ENCODE results near the gene BTBD16. TPM values are rescaled to one million over a fixed set of nuclear protein-coding genes. Genes with fewer than 3 reads are reported as not detected.

BTBD16 gene
- total RNA-seq, 1 donor from 2014 or later: not detected

DNA sequence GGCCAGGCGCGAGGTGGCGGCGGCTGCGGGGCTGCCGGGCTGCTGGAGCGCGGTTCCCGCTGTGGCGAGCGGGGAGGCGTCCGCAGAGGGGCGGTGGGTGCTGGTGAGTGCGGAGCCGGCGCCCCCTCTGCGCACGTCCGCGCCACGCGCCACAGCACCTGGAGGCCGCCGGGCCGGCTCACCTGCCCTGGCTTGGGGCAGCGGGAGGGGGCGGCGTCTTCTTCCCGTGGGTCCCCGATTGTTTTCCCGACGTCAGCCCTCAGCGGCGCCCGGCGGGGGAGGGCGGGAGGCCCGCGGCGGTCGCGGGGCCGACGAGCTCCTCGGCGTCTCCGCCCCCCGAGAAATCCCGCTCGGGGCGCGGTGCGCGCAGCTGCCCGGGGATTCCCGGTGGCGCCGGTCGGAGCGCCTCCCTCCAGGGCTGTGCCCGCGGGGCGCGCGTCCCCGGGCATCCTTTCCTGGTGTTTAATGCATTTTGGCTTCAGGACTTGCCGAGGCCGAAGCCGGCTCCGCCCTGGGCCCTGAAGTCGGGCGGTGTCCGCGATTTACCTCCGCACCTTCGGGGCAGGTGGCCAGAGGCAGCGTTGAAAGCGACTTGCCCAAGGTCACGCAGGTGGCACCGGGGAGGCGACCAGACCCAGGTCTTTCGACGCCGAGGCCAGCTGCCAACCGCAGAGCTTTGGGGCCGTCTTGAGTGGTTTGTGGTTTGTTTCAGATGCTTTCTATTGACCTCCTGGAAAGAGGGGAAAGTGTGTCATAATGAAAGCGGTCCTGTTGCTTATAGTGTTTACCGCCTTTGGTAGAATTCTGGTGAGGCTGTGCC lies 104.0 kb downstream of the BTBD16 start:
- ATAC-seq (ENCODE audit: poor library complexity): peak; percentile 30
- intact Hi-C loops (cut with DNase I): no loop called here
- DNase-seq: peak; percentile 70

GRCh38 chr10:122375679-122376160 lies 104.6 kb downstream of the BTBD16 start:
- DNase-seq (no peak), ATAC-seq (ENCODE audit: poor library complexity) (no peak)
- intact Hi-C loops (cut with DNase I): no loop called here

DNA sequence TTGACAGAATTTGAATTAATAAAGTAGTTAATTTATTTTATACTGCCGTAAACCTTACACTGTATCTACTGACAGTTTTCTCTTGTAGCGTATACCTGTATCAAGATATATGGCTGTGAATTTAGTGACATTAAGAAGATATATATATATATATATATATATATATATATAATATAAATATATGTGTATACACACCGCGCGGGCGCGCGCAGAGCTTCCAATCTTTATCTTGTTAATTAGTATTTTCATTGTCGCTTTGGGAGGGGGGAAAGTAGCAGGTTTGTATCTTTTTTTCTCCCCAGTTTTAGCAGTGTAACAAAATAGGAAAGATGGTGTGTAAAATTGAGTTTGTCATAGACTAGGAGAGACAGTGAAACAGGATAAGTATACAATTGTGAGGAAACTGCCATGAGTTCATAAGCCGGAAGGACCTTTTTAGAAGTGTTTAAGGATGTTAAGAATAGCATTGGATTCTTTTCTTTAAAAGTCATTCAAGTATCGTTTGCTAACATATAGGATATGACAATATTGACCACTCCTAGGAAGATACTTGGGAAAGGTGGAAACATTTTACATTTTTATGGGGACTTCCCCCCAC lies 105.4 kb downstream of the BTBD16 start:
- intact Hi-C loops (cut with DNase I): no loop called here
- no peak for ATAC-seq (ENCODE audit: poor library complexity)
- no peak for DNase-seq

- no peak for DNase-seq
- no peak for ATAC-seq (ENCODE audit: poor library complexity)
- intact Hi-C loops (cut with DNase I): no loop called here
These were observed 107.9 kb downstream of the BTBD16 start for GRCh38 chr10:122379041-122379440.

DNA sequence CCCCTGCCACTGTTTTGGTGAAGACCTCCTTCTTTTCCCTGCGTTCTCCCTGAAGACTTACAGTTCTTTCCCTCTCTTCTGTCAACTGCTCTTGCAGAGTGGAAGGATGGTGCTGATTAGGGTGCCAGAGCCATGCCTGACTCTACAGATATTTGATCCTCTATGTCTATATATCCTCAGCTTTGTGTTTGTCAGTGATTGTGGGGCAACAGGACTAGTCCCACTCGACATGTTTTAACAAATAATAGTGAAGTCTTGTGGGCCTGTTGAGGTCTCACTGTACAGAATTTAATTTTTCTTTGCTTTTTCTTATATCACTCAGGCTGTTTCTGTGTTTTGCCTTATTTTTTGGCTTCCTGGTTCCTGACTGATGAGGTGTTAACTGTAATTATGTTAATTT lies 108.4 kb downstream of the BTBD16 start:
- intact Hi-C loops (cut with DNase I): no loop called here
- no peak for ATAC-seq (ENCODE audit: poor library complexity)
- no peak for DNase-seq

DNA sequence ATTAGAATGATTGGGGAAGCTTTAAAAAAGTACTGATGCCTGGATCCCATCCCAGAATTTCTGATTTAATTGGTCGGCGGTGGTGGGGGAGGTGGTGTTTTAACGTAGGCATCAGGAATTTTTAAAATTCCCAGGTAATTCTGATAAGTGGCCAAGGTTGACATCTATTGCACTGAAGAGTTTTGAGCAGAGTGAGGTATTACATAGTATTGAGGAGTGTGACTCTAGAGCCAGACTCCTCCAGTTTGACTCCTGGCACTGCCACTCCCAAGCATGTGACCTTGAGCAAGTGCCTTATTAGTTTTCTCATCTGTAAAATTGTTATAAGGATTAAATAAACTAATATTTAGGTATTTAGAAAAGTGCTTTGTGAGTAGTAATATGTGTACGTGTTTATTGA lies 109.6 kb downstream of the BTBD16 start:
- DNase-seq: no peak
- no peak for ATAC-seq (ENCODE audit: poor library complexity)
- intact Hi-C loops (cut with DNase I): no loop called here

DNA sequence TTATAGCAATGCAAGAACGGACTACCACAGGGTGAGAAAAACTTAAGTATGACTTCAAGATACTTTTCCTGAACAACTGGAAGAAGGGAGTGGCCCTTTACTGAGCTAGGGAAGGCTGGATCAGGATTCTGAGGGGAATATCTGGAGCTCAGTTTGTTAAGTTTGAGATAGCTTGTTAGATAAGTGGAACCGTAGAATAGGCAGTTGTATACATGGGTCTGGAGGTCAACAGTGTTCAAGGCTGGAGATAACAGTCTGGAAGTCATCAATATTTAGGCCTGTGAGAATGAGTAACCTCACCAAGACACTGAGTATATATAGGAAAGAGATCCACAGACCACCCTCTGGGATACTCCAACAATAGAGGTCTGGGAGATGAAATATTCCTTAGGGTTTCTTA lies 110.6 kb downstream of the BTBD16 start:
- ATAC-seq (ENCODE audit: poor library complexity): no peak
- DNase-seq: no peak
- intact Hi-C loops (cut with DNase I): no loop called here

- intact Hi-C loops (cut with DNase I): no loop called here
- ATAC-seq (ENCODE audit: poor library complexity) (no peak), DNase-seq (no peak)
These were observed 115.4 kb downstream of the BTBD16 start for GRCh38 chr10:122386514-122386913.

DNA sequence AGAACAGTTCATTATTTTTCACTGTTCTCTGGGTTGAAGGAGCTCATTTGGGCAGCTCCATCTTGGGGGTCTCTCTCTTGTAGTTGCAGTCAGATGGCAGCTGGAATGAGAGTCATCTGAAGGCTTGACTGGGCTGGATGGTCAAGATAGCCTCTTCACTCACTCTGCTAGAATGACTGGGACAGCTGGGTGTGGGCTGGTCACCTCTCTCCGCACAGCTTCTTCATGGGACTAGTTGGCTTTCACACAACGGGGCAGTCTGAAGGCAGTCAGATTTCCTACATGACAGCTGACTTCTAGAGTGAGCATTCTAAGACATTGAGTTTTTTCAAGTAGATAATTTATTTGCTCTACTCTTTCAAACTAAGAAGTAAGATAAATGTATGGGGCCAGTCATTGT lies 116.5 kb downstream of the BTBD16 start:
- no peak for DNase-seq
- no peak for ATAC-seq (ENCODE audit: poor library complexity)
- intact Hi-C loops (cut with DNase I): no loop called here

Other genes starting within 250 kb of the BTBD16 start
- 74.4 TPM for gene PLEKHA1, start 103.4 kb downstream of the BTBD16 start, total RNA-seq
- not detected for gene ARMS2, start 183.4 kb downstream of the BTBD16 start, total RNA-seq
- 40.9 TPM for gene HTRA1, start 190.3 kb downstream of the BTBD16 start, total RNA-seq